GM23338 (cell line): ENCODE results near the gene VAV3. TPM values are rescaled to one million over a fixed set of nuclear protein-coding genes. Genes with fewer than 3 reads are reported as not detected.

Experiments used
- ATAC-seq: fragments of 200-7000 bp; cut with Tn5 transposase; 3 replicates; pipeline ENCODE4 v1.9.1; 2020
- DNase-seq: peaks from one replicate; pipeline ENCODE4 v3.0.0-alpha.2; 2015; ENCODE audit warnings: low spot score
- H2AFZ ChIP-seq: fragments of 200-600 bp; sonication (generic); 2 replicates; pipeline ENCODE4 v1.8.0; 2016; ENCODE audit warnings: antibody characterized with exemption, mild to moderate bottlenecking, moderate library complexity
- H3F3A ChIP-seq: fragments of 200-600 bp; sonication (generic); replicated peaks from 2 replicates; pipeline ENCODE4 v1.8.0; 2017; ENCODE audit warnings: antibody characterized with exemption, mixed run types, low read depth
- H3K27ac ChIP-seq: fragments of 200-600 bp; sonication (generic); 2 replicates; pipeline ENCODE4 v1.6.1; 2016; ENCODE audit warnings: low read depth
- H3K27me3 ChIP-seq: fragments of 200-600 bp; sonication (generic); 2 replicates; pipeline ENCODE4 v1.8.0; 2016; ENCODE audit warnings: mild to moderate bottlenecking, mixed run types, moderate library complexity; ENCODE audit not compliant: insufficient read depth
- H3K36me3 ChIP-seq: fragments of 200-600 bp; sonication (generic); 2 replicates; pipeline ENCODE4 v1.8.0; 2016; ENCODE audit warnings: mild to moderate bottlenecking; ENCODE audit not compliant: insufficient read depth
- H3K4me1 ChIP-seq: fragments of 200-600 bp; sonication (generic); 2 replicates; pipeline ENCODE4 v1.8.0; 2016; ENCODE audit warnings: mild to moderate bottlenecking, moderate library complexity; ENCODE audit not compliant: insufficient read depth
- H3K4me2 ChIP-seq: fragments of 200-600 bp; sonication (generic); 2 replicates; pipeline ENCODE4 v1.7.1; 2017; ENCODE audit warnings: mixed run types
- H3K4me3 ChIP-seq: fragments of 200-600 bp; sonication (generic); 2 replicates; pipeline ENCODE4 v1.6.1; 2016; ENCODE audit warnings: mixed run types
- H3K79me2 ChIP-seq: fragments of 200-600 bp; sonication (generic); replicated peaks from 2 replicates; pipeline ENCODE4 v1.8.0; 2017; ENCODE audit warnings: mild to moderate bottlenecking; ENCODE audit not compliant: insufficient read depth
- H3K9me2 ChIP-seq: fragments of 200-600 bp; sonication (generic); 2 replicates; pipeline ENCODE4 v1.8.0; 2017; ENCODE audit not compliant: insufficient read depth
- H4K20me1 ChIP-seq: fragments of 200-600 bp; sonication (generic); replicated peaks from 2 replicates; pipeline ENCODE4 v1.8.0; 2017; ENCODE audit warnings: mild to moderate bottlenecking; ENCODE audit not compliant: insufficient read depth
- H3K27ac Mint-ChIP-seq: 2 replicates; pipeline ENCODE4 v1.8.0; 2020; ENCODE audit warnings: inconsistent platforms, mild to moderate bottlenecking, moderate library complexity, mixed read lengths
- H3K27me3 Mint-ChIP-seq: 3 replicates; pipeline ENCODE4 v1.8.0; 2022; ENCODE audit warnings: low read depth, mild to moderate bottlenecking, moderate library complexity, mixed read lengths, inconsistent platforms; ENCODE audit not compliant: insufficient read depth, poor library complexity
- H3K36me3 Mint-ChIP-seq: 3 replicates; pipeline ENCODE4 v1.8.0; 2021; ENCODE audit warnings: low read depth, mild to moderate bottlenecking, inconsistent platforms, moderate library complexity, mixed read lengths
- H3K4me1 Mint-ChIP-seq: 3 replicates; pipeline ENCODE4 v1.8.0; 2020; ENCODE audit warnings: mild to moderate bottlenecking, inconsistent platforms, mixed read lengths
- H3K4me3 Mint-ChIP-seq: 3 replicates; pipeline ENCODE4 v1.8.0; 2021; ENCODE audit warnings: moderate library complexity, mild to moderate bottlenecking, inconsistent platforms, mixed read lengths
- H3K9me3 Mint-ChIP-seq: 3 replicates; pipeline ENCODE4 v1.8.0; 2020; ENCODE audit warnings: moderate library complexity, mild to moderate bottlenecking, inconsistent platforms, mixed read lengths
- ETS1 ChIP-seq: IDR thresholded peaks from 2 replicates; pipeline ENCODE4 v1.6.1; 2016; ENCODE audit warnings: antibody characterized with exemption
- EZH2 ChIP-seq: fragments of 200-600 bp; sonication (generic); IDR thresholded peaks from one replicate; pipeline ENCODE4 v1.8.0; 2017; ENCODE audit warnings: antibody characterized with exemption, mild to moderate bottlenecking, low read depth; ENCODE audit not compliant: unreplicated experiment
- EZH2phosphoT487 ChIP-seq: fragments of 200-600 bp; sonication (generic); IDR thresholded peaks from one replicate; pipeline ENCODE4 v1.8.1; 2018; ENCODE audit warnings: antibody characterized with exemption; ENCODE audit not compliant: unreplicated experiment
- ZNF114 ChIP-seq: fragments of 250-450 bp; sonication (Bioruptor Pico); IDR thresholded peaks from 2 replicates; pipeline ENCODE4 v1.5.0; 2020; ENCODE audit warnings: mild to moderate bottlenecking, moderate library complexity
- ZNF331 ChIP-seq: fragments of 250-450 bp; sonication (Bioruptor Pico); IDR thresholded peaks from 2 replicates; pipeline ENCODE4 v1.5.0; 2020; ENCODE audit warnings: low read depth, mild to moderate bottlenecking, moderate library complexity
- ZNF462 ChIP-seq: fragments of 250-450 bp; sonication (Bioruptor Pico); IDR thresholded peaks from 2 replicates; pipeline ENCODE4 v1.5.0; 2020; ENCODE audit warnings: mild to moderate bottlenecking, moderate library complexity
- polyA plus RNA-seq: library from polyadenylated mRNA; unstranded; fragments of >200 nt; fragmentation: Nextera tagmentation; extraction: Ambion mirVana; gene quantifications from 2 replicates; pipeline ENCODE4 v1.2.1, GENCODE V29; 2016
- total RNA-seq: library from RNA; depleted of rRNA; stranded (reverse); fragments of >200 nt; shearing (Covaris generic); gene quantifications from 2 replicates; pipeline ENCODE4 v1.2.3, GENCODE V29; 2014
- TF ChIP-seq, protein P1 (sequence below), 2 experiments: fragments of 200-600 bp in 1 of 2; sonication (generic) in 1 of 2; conservative IDR thresholded peaks; 2 replicates each; pipeline versions ENCODE4 v1.5.1 to v1.6.1; 2016 to 2017; ENCODE audit warnings: antibody characterized with exemption in 2 of 2, low read depth in 2 of 2, mild to moderate bottlenecking in 2 of 2, moderate library complexity in 1 of 2

The VAV3 gene
- total and polyA plus RNA-seq, 2 experiments from 2014 or later = 3.0 to 11.3 TPM

- no peak for TF ChIP-seq ZNF462
Observed at GRCh38 chr1:107933736-107934135, 31.2 kb downstream of the VAV3 start (continued).

- Histone ChIP-seq H3F3A (no peaks in the 10 kb centered on the region), H3K9me2 (no peaks in the 10 kb centered on the region), H3K79me2 (no peaks in the 10 kb centered on the region), H3K4me1 (peaks cover 1% of the 10 kb centered on the region), H4K20me1 (no peaks in the 10 kb centered on the region), H3K36me3 (no peaks in the 10 kb centered on the region), H3K4me2 (no peak overlapping the region), H2AFZ (no peak overlapping the region), H3K27ac (no peak overlapping the region), H3K27me3 (no peaks in the 10 kb centered on the region), H3K4me3 (no peak overlapping the region)
- no peak for ATAC-seq
- peaks cover 5% of the 10 kb centered on the region for H3K27me3 Mint-ChIP-seq
- no peak for DNase-seq
- no peak overlapping the region for H3K27ac Mint-ChIP-seq
- peaks cover 3% of the 10 kb centered on the region; the same call in 2 of the 3 replicates for H3K4me1 Mint-ChIP-seq
- no peak overlapping the region for H3K4me3 Mint-ChIP-seq
- H3K36me3 Mint-ChIP-seq = no peaks in the 10 kb centered on the region
- H3K9me3 Mint-ChIP-seq = no peaks in the 10 kb centered on the region
- TF ChIP-seq ZNF114 (CRISPR knock-in tag) = no peak
- TF ChIP-seq, protein P1, sequence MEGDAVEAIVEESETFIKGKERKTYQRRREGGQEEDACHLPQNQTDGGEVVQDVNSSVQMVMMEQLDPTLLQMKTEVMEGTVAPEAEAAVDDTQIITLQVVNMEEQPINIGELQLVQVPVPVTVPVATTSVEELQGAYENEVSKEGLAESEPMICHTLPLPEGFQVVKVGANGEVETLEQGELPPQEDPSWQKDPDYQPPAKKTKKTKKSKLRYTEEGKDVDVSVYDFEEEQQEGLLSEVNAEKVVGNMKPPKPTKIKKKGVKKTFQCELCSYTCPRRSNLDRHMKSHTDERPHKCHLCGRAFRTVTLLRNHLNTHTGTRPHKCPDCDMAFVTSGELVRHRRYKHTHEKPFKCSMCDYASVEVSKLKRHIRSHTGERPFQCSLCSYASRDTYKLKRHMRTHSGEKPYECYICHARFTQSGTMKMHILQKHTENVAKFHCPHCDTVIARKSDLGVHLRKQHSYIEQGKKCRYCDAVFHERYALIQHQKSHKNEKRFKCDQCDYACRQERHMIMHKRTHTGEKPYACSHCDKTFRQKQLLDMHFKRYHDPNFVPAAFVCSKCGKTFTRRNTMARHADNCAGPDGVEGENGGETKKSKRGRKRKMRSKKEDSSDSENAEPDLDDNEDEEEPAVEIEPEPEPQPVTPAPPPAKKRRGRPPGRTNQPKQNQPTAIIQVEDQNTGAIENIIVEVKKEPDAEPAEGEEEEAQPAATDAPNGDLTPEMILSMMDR (conservative IDR thresholded peaks at IDR 0.05; ENCODE audit: low read depth in 2 of 2) = no peak
- no peak for TF ChIP-seq EZH2
- no peak for TF ChIP-seq ZNF462
- TF ChIP-seq ETS1 = no peak
- TF ChIP-seq ZNF331 = no peak
- TF ChIP-seq EZH2phosphoT487 = no peak
Observed at GRCh38 chr1:107930292-107930691, 34.7 kb downstream of the VAV3 start.
